Measurements from ENCODE around the gene THYN1. TPM values are rescaled to one million over a fixed set of nuclear protein-coding genes. Genes with fewer than 3 reads are reported as not detected.

THYN1 gene
- total and polyA plus RNA-seq, 5 donors: 35.6 to 57.0 (median 46.4) TPM

DNA sequence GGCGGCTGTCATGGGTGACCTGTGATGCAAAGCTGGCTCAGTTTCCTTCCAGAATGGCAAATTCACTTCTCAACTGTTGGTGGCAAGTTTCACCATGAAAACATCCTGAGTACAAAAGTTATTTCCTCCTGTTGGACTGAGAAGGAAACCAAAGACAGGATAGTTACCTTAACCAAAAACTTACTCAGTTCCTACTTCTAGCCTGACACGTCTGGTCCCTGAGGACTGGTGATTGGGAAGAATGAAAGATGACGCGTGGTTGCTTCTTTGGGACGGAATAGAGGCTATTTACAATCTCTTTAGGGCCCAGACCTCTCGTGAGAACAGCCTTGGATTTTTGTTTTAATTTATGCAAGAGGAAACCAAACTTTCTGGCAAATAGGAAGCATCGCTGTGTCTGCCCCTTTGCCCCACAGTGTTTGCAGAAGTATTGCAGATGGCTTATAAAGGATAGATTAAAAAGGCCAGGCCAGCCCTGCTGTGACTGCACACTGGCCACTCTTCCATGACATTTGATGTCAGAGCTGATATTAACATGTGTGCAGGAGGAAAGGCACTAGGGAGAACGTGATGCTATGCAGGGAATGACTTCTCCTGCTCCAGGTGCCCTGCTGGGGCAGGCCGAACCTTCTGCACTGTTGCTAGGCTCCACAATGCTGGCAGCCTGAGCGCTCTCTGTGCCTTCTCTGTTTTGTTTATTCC, 21.0 kb downstream of the THYN1 start:
- no peak overlapping the region for H3K27ac ChIP-seq (ENCODE audit: low read length)
- H3K9me3 ChIP-seq (ENCODE audit: control insufficient read depth, low read length): no peaks in the 10 kb centered on the region
- no peaks in the 10 kb centered on the region for H3K27me3 ChIP-seq (ENCODE audit: control insufficient read depth, insufficient read depth)
- intact Hi-C loops (cut with DNase I): no loop called here
- WGBS: 68% methylated on average over 10 of the region's 10 CpGs
- DNase-seq (no peak), ATAC-seq (no peak)
- H3K4me1 ChIP-seq (ENCODE audit: control insufficient read depth, insufficient read depth, low read length): peaks cover 8% of the 10 kb centered on the region
- H3K4me3 ChIP-seq (ENCODE audit: low read length): no peak overlapping the region

DNA sequence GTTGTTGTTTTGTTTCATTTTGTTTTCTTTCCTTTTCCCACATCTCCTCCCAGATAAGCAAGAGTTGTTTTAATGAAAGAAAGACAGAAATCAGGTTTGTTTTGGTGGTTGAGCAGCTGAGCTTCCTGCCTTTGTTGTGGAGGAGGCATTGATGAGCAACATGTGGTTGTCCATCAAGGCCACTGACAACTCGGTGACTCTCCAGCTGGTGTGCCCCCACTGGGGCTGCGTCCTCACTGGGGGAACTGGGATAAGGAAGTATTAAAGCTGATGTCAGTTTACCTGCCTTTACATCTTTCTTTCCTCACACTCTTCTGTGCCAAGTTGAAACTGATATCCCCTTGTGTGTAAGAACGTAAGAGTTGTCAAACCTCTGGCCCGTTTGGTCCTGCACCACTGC, 22.8 kb downstream of the THYN1 start:
- ATAC-seq (no peak), DNase-seq (peak in 1 of 3 donors; percentile 40)
- WGBS: 52% methylated on average over 4 of the region's 4 CpGs
- Histone ChIP-seq H3K4me1 (ENCODE audit: control insufficient read depth, insufficient read depth, low read length) (peaks cover 10% of the 10 kb centered on the region), H3K4me3 (ENCODE audit: low read length) (no peak overlapping the region), H3K27ac (ENCODE audit: low read length) (no peak overlapping the region), H3K27me3 (ENCODE audit: control insufficient read depth, insufficient read depth) (no peaks in the 10 kb centered on the region), H3K9me3 (ENCODE audit: control insufficient read depth, low read length) (no peaks in the 10 kb centered on the region)
- intact Hi-C loops (cut with DNase I): no loop called here

DNA sequence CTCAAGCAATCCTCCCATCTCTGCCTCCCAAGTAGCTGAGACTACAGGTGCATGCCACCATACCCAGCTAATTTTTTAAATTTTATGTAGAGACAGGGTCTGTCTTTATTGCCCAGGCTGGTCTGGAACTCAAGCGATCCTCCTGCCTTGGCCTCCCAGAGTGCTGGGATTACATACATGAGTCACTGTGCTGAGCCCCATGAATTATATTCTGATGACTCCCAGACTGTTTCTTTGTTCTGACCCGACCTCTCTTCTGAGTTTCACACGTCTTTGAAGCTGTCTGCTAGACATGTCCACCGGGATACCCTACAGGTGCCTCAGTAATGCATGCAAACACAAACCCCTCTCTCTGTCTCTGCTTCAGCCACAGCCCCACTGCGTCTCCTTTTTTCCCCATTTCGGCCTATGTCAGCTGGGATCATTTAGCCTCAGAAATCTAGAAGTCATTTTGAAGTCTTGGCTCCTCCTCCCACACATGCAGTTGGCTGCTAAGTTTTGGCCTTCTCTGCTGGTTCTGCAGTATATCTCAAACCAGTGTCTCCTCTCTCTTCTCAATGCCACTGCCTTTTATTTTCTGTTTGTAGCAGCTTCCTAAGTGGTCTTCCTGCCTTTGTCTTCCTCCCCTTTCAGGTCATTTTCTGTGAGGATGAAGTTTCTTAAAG, 23.9 kb downstream of the THYN1 start:
- DNase-seq (no peak), ATAC-seq (no peak)
- intact Hi-C loops (cut with DNase I): no loop called here
- Histone ChIP-seq H3K4me3 (ENCODE audit: low read length) (no peak overlapping the region), H3K27me3 (ENCODE audit: control insufficient read depth, insufficient read depth) (no peaks in the 10 kb centered on the region), H3K9me3 (ENCODE audit: control insufficient read depth, low read length) (no peaks in the 10 kb centered on the region), H3K27ac (ENCODE audit: low read length) (no peak overlapping the region), H3K4me1 (ENCODE audit: control insufficient read depth, insufficient read depth, low read length) (peaks cover 10% of the 10 kb centered on the region)
- 71% methylated on average over 6 of the region's 6 CpGs for WGBS

DNA sequence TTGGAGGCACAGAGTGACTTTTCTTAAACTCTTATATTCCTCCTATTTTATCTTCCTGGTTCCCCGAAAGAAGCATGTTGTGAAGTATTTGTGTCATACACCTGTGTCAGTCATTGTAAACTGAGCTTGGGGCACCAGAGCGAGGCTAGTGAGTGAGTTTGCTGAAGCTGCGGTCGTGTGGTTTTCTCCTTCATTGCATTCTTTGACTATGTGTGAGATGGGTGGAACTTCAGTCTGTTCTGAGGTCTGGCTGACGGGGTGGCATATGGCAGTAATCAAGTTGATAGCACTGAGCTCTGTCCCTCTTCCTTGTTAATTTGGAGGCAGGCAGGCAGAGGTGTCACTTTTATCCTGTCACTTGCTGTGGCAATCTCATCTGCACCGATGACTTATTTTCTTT, 24.5 kb downstream of the THYN1 start:
- DNase-seq (no peak), ATAC-seq (no peak)
- Histone ChIP-seq H3K4me3 (ENCODE audit: low read length) (no peak overlapping the region), H3K9me3 (ENCODE audit: control insufficient read depth, low read length) (no peaks in the 10 kb centered on the region), H3K27ac (ENCODE audit: low read length) (no peak overlapping the region), H3K4me1 (ENCODE audit: control insufficient read depth, insufficient read depth, low read length) (peaks cover 10% of the 10 kb centered on the region), H3K27me3 (ENCODE audit: control insufficient read depth, insufficient read depth) (no peaks in the 10 kb centered on the region)
- intact Hi-C loops (cut with DNase I): no loop called here
- 84% methylated on average over 6 of the region's 6 CpGs for WGBS

DNA sequence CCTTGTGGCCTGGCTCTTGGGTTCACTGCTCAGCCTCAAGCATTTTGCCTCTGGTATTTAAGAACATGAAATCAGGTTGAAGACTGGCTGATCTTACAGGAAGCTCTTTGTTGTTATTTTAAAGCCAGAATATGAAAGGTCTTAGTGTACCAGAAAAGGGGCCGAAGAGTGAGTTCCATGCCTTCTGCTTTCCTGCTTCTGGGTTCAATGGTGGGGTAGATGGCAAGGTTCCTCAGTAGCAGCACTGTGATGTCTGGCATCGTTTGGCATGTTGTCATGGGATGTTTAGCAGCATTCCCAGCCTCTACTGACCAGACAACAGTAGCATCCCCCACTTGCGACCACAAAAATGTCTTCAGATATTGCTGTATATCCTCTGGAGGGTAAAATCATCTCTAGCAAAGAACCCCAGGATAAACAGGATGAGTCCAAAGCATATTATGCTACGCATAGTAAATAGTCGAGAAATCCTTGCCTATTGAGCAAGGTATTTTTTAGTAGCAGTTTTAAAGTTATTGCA, 26.3 kb downstream of the THYN1 start:
- Histone ChIP-seq H3K4me3 (ENCODE audit: low read length) (no peak overlapping the region), H3K9me3 (ENCODE audit: control insufficient read depth, low read length) (no peaks in the 10 kb centered on the region), H3K4me1 (ENCODE audit: control insufficient read depth, insufficient read depth, low read length) (peaks cover 14% of the 10 kb centered on the region), H3K27me3 (ENCODE audit: control insufficient read depth, insufficient read depth) (no peaks in the 10 kb centered on the region), H3K27ac (ENCODE audit: low read length) (no peak overlapping the region)
- DNase-seq (no peak), ATAC-seq (no peak)
- intact Hi-C loops (cut with DNase I): no loop called here
- WGBS: 80% methylated on average over 5 of the region's 5 CpGs

DNA sequence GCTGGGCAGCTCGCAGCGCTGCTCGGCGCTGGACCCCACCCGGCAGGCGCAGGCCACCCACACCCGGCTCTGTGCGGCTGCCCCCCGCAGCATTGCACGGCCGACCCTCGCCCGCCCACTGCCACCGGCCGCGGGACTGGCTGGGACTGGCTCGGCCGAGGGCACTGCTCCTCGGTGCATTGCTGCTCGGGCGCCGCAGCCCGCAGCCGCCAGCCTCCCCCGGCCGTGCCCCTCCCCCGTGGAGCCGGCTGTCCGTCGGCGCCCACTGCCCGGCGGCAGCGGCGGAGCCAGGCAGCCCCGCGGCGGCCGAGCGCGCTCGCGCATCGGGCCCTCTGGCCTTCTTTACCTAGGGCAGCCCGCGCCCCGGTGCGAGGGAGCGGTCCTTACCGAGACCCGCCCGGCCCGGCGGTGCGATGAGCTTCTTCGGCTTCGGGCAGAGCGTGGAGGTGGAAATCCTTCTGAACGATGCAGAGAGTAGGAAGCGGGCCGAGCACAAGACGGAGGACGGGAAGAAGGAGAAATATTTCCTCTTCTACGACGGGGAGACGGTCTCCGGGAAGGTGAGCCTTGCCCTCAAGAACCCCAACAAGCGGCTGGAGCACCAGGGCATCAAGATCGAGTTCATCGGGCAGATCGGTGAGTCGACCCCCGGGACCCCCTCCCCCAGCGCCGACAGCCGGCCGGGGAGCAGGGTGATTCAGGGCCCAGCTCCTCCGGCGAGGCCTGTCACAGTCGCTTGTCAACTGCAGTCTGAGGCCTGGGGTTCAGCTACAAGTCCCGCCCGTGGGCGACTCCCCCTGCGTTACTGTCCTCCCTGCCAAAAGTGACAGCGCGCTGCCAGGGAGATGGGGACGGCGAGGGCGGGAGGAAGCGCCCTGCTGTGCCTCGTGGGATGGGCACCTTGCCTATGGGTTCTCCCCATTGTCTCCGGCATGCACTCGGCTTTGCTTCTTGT, 28.2 kb downstream of the THYN1 start:
- Histone ChIP-seq H3K9me3 (ENCODE audit: control insufficient read depth, low read length) (no peaks in the 10 kb centered on the region), H3K4me3 (ENCODE audit: low read length) (peak overlapping the region; percentile 85), H3K27me3 (ENCODE audit: control insufficient read depth, insufficient read depth) (no peaks in the 10 kb centered on the region), H3K27ac (ENCODE audit: low read length) (peak overlapping the region; percentile 73), H3K4me1 (ENCODE audit: control insufficient read depth, insufficient read depth, low read length) (peaks cover 12% of the 10 kb centered on the region)
- WGBS: under 1% methylated on average over 93 of the region's 93 CpGs
- ATAC-seq: peak; percentile 41 to 49
- intact Hi-C loops (cut with DNase I): no loop called here
- peak; percentile 73 to 91 (median 88) for DNase-seq

DNA sequence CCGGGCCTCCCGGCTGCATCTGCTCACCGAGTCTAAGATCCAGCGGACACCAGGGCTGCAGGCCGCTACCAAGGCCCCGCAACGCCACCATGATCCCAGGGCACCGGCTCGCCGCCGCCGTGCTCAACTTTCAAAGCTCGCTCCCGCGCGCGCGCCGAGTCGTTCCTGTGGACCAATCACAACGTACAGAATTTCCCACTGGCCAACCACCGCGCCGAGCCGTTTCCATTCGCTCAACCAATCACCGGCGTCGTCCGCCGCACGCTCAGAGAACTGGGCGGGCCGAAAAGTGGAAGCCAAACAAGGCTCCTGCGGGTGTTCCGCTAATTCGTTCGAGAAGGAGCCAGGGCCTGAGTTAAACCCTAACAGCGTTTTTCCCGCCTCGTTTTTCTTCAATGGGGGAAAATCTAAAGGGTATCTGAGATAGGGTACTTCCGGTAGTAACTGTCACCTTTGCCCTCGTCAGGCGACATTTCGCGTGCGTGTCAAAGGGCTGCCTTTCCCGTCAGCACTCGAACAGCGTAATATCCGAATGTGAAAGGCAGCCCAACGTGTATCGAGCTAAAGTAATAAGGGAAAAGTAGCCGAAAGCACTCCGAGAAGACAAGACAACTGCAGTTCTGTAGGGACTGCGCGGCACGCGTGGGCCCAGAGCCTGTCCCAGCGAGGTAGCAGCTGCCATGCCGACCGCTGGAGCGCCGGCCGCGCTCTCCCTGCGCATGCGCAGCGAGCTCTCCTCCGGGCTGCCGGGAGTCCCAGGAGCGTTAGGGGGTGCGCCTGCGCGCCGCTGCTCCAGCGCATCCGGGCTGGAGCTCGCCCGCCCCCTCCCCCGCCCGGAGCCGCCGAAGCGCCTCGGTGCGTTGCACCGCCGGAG, 29.1 kb downstream of the THYN1 start, which contains the start of the genes NCAPD3 and VPS26B:
Gene NCAPD3 (minus strand): TSS at position 132 of the 874 bp plus-strand sequence. CDS start 41 bp downstream, at position 91.
Gene VPS26B (plus strand): TSS at position 836 of the 874 bp plus-strand sequence. CDS start 452 bp downstream, outside the sequence.
- Histone ChIP-seq H3K27ac (ENCODE audit: low read length) (peak within 1 kb of the TSS; percentile 93), H3K4me3 (ENCODE audit: low read length) (peak within 1 kb of the TSS; percentile 85), H3K4me1 (ENCODE audit: control insufficient read depth, insufficient read depth, low read length) (peaks cover 5% of the 10 kb centered on the region), H3K27me3 (ENCODE audit: control insufficient read depth, insufficient read depth) (no peaks in the 10 kb centered on the region), H3K9me3 (ENCODE audit: control insufficient read depth, low read length) (no peaks in the 10 kb centered on the region)
- intact Hi-C loops (cut with DNase I): no loop called here
- DNase-seq (peak; percentile 97 to 99 (median 99)), ATAC-seq (peak; percentile 95 to 96)
- under 1% methylated on average over 89 of the region's 89 CpGs for WGBS

DNA sequence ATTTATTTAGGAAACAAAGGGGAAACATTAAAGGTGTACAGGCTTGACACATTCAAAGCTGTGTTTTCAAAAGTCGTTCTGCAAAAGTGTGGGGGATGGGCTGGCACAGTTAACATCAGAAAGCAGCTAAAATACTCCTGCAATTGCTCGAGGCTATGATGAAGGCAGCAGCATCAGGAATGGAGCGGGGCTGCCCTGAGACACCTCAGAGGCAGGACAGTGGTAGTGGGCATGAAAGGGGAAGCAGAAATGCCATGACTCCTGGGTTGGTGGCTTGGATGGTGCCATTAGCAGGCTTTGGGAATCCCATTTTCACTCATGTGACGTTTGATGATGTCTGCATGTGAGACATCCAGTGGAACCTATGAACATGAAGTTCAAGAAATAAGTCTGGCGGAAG, 30.0 kb downstream of the THYN1 start:
- Histone ChIP-seq H3K4me1 (ENCODE audit: control insufficient read depth, insufficient read depth, low read length) (peaks cover 5% of the 10 kb centered on the region), H3K4me3 (ENCODE audit: low read length) (peak overlapping the region; percentile 85), H3K27me3 (ENCODE audit: control insufficient read depth, insufficient read depth) (no peaks in the 10 kb centered on the region), H3K9me3 (ENCODE audit: control insufficient read depth, low read length) (no peaks in the 10 kb centered on the region), H3K27ac (ENCODE audit: low read length) (no peak overlapping the region)
- intact Hi-C loops (cut with DNase I): no loop called here
- ATAC-seq: no peak
- DNase-seq: no peak
- 7% methylated on average over 5 of the region's 5 CpGs for WGBS

DNA sequence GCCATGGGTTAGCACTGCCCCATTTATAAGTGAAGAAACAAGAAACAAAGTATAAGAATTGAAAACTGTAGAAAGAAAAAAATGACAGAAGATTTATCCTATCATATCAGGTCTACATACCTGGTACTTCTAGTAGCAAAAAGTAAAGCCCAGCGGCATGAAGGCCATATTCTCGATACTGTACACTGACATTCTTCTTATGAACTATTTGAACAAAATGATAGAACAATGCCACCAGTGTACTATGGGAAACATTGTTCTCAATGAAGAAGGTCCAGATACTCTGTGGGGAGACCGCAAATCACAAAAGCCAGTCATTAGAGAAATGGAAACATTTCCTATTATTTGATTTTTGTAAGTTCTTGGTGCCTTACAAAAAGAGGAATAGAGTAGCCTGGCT, 36.3 kb downstream of the THYN1 start:
- H3K4me1 ChIP-seq (ENCODE audit: control insufficient read depth, insufficient read depth, low read length): no peaks in the 10 kb centered on the region
- no peaks in the 10 kb centered on the region for H3K27me3 ChIP-seq (ENCODE audit: control insufficient read depth, insufficient read depth)
- ATAC-seq (no peak), DNase-seq (no peak)
- H3K27ac ChIP-seq (ENCODE audit: low read length): no peak overlapping the region
- WGBS: 91% methylated on average over 3 of the region's 3 CpGs
- no peak overlapping the region for H3K4me3 ChIP-seq (ENCODE audit: low read length)
- H3K9me3 ChIP-seq (ENCODE audit: control insufficient read depth, low read length): no peaks in the 10 kb centered on the region
- intact Hi-C loops (cut with DNase I): no loop called here

DNA sequence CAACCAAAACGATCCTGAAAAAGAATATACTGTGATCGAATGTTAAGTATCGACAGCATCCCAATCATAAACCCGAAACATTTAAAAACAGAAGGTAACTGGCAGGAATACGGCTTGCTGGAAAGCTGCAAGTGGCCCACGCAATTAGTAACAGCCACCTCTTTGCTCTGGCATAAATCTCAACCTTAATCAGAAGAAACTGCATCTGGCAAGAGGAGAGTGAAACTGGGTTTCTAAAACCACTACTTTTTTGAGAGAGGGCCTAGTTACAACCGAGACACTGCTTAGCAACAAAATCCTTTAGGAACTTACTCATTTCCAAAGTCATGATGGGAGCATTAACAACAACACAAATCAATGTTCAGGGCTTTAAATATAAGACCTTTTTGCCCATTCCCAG, 37.3 kb downstream of the THYN1 start:
- 94% methylated on average over 7 of the region's 7 CpGs for WGBS
- intact Hi-C loops (cut with DNase I): no loop called here
- Histone ChIP-seq H3K4me3 (ENCODE audit: low read length) (no peak overlapping the region), H3K27me3 (ENCODE audit: control insufficient read depth, insufficient read depth) (no peaks in the 10 kb centered on the region), H3K27ac (ENCODE audit: low read length) (no peak overlapping the region), H3K4me1 (ENCODE audit: control insufficient read depth, insufficient read depth, low read length) (no peaks in the 10 kb centered on the region), H3K9me3 (ENCODE audit: control insufficient read depth, low read length) (no peaks in the 10 kb centered on the region)
- no peak for DNase-seq
- ATAC-seq: no peak

All from right cardiac atrium (tissue), 5 donors.